H1 (cell line): ENCODE results near the gene INPP5B.
"Not testable (repeated sequence)": the region's sequence is repeated elsewhere in the genome, so short reads cannot be mapped to it uniquely, and the experiment has no call there.

Experiments used
- BRCA1 ChIP-seq: IDR thresholded peaks from 2 replicates; pipeline ENCODE4 v1.6.1; 2012; ENCODE audit warnings: low read depth, low read length, improper control_type of control experiment
- CEBPB ChIP-seq: IDR thresholded peaks from 2 replicates; pipeline ENCODE4 v1.6.1; 2012; ENCODE audit warnings: low read depth, low read length
- CTCF ChIP-seq, 3 experiments: IDR thresholded peaks; 1 replicate in 2 of 3; 2 replicates in 1 of 3; pipeline versions ENCODE4 v1.5.1 to v1.6.1; 2011; ENCODE audit warnings: low read length in 3 of 3, mild to moderate bottlenecking in 3 of 3, inconsistent platforms in 2 of 3, low read depth in 1 of 3, moderate library complexity in 1 of 3; ENCODE audit not compliant: insufficient read depth in 1 of 3; ENCODE audit errors: control extremely low read depth in 1 of 3
- EP300 ChIP-seq, 2 experiments: IDR thresholded peaks; 1 replicate in 1 of 2; 2 replicates in 1 of 2; pipeline ENCODE4 v1.6.1; 2011 to 2012; ENCODE audit warnings: low read depth in 2 of 2, low read length in 2 of 2, mild to moderate bottlenecking in 2 of 2, borderline replicate concordance in 1 of 2, inconsistent platforms in 1 of 2, moderate library complexity in 1 of 2
- JUND ChIP-seq: IDR thresholded peaks from 2 replicates; pipeline ENCODE4 v1.6.1; 2011; ENCODE audit warnings: mild to moderate bottlenecking, improper control_type of control experiment, low read length
- POLR2AphosphoS5 ChIP-seq: IDR thresholded peaks from 2 replicates; pipeline ENCODE4 v1.6.1; 2011; ENCODE audit warnings: low read depth, low read length
- SIRT6 ChIP-seq: IDR thresholded peaks from one replicate; pipeline ENCODE4 v1.7.1; 2012; ENCODE audit warnings: low read length, inconsistent platforms

- TF ChIP-seq CEBPB; EP300 (IDR thresholded peaks at IDR 0.05; ENCODE audit: borderline replicate concordance in 1 of 2, low read depth in 2 of 2, low read length in 2 of 2); SIRT6; CTCF (IDR thresholded peaks at IDR 0.05; ENCODE audit: control extremely low read depth in 1 of 3, insufficient read depth in 1 of 3, low read depth in 1 of 3, low read length in 3 of 3); POLR2AphosphoS5; JUND; BRCA1: not testable (repeated sequence)
Observed at GRCh38 chr1:37906591-37906990, 40.3 kb downstream of the INPP5B start.
